ENCODE results near the gene MNT.

The MNT gene

GRCh38 chr17:2415081-2415480, 14.2 kb upstream of the MNT start:
- no peak for DNase-seq

- DNase-seq, result no peak
These were observed 13.7 kb upstream of the MNT start for GRCh38 chr17:2414446-2415064.

GRCh38 chr17:2412561-2413021, 11.7 kb upstream of the MNT start:
- DNase-seq, result no peak

- no peak for DNase-seq
These were observed 10.1 kb upstream of the MNT start for GRCh38 chr17:2410951-2411350.

- no peak for DNase-seq
These were observed 6.3 kb upstream of the MNT start for GRCh38 chr17:2406903-2407790.

GRCh38 chr17:2406271-2406902, 5.5 kb upstream of the MNT start:
- no peak for DNase-seq

- DNase-seq, result no peak
These were observed 4.5 kb upstream of the MNT start for GRCh38 chr17:2405247-2405926.

- no peak for DNase-seq
These were observed 2.2 kb upstream of the MNT start for GRCh38 chr17:2403044-2403443.

GRCh38 chr17:2402544-2402943, 1.7 kb upstream of the MNT start:
- DNase-seq, result no peak

GRCh38 chr17:2401426-2402221, 764 bp upstream of the MNT start:
- DNase-seq, result peak; percentile 100

GRCh38 chr17:2400474-2400866, 390 bp downstream of the MNT start:
- DNase-seq, result peak; percentile 67

- peak; percentile 96 for DNase-seq
These were observed 1.0 kb downstream of the MNT start for GRCh38 chr17:2399572-2400473.

- DNase-seq, result peak; percentile 76
These were observed 1.9 kb downstream of the MNT start for GRCh38 chr17:2398655-2399571.

- DNase-seq, result no peak
These were observed 2.7 kb downstream of the MNT start for GRCh38 chr17:2398182-2398581.

- DNase-seq, result no peak
These were observed 3.4 kb downstream of the MNT start for GRCh38 chr17:2397247-2398171.

- peak; percentile 63 for DNase-seq
These were observed 4.2 kb downstream of the MNT start for GRCh38 chr17:2396568-2397246.

- DNase-seq, result no peak
These were observed 4.7 kb downstream of the MNT start for GRCh38 chr17:2396192-2396567.
